Upper lobe of left lung (tissue), 4 donors: ENCODE measurements around the gene FMNL2.

Experiments
- CTCF ChIP-seq, 6 experiments: fragments of 450-650 bp in 4 of 6; fragments of 200-600 bp in 2 of 6; sonication (generic) in 2 of 6; IDR thresholded peaks; one replicate each; pipeline ENCODE4 v1.5.1; 2016 to 2019; ENCODE audit warnings: antibody characterized with exemption in 6 of 6
- EP300 ChIP-seq, 4 donors: sonication (generic); formaldehyde crosslinking; IDR thresholded peaks; one replicate each; pipeline ENCODE4 v1.5.1; 2017; ENCODE audit warnings: antibody characterized with exemption in 4 of 4, control low read depth in 2 of 4
- POLR2A ChIP-seq, 4 donors: fragments of 450-650 bp; IDR thresholded peaks; one replicate each; pipeline ENCODE4 v1.5.1; 2016 to 2017; ENCODE audit warnings: antibody characterized with exemption in 4 of 4, mild to moderate bottlenecking in 2 of 4
- POLR2AphosphoS5 ChIP-seq, 2 donors: sonication (generic); formaldehyde crosslinking; IDR thresholded peaks; one replicate each; pipeline ENCODE4 v1.5.1; 2017; ENCODE audit warnings: antibody characterized with exemption in 2 of 2

DNA sequence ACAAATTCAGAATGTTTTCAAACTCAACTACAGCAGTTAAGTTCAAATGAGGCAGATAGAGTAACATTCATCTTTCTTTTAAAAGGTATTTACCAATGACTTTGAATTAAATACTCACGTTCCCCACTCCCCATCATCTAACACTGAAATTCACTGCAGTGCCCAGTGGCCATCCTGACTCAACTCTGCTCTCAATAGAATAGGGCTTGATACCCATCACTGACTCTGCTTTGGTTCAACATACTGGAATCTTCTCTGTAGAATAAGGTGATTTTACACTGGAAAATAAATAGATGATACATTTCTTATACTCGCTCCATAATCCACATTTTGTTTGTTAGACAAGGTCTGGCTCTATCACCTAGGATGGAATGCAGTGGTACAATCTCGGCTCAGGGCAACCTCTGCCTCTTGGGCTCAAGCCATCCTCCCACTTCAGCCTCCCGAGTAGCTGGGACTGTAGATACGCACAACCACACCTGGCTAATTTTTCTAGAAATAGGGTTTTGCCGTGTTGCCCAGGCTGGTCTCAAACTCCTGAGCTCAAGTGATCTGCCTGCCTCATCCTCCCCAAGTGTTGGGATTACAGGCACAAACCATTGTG, 315.9 kb downstream of the FMNL2 start:
- TF ChIP-seq POLR2A (IDR thresholded peaks at IDR 0.05), result no peak
- TF ChIP-seq CTCF (IDR thresholded peaks at IDR 0.05), result no peak
- TF ChIP-seq POLR2AphosphoS5 (IDR thresholded peaks at IDR 0.05), result no peak
- no peak for TF ChIP-seq EP300 (IDR thresholded peaks at IDR 0.05)
